Loucy (cell line): Measurements from ENCODE around the gene TMEM43.
A peak's percentile ranks its signal among the peaks of the same experiment; 100 is the strongest.
"Not testable (repeated sequence)": the region's sequence is repeated elsewhere in the genome, so short reads cannot be mapped to it uniquely, and the experiment has no call there.

Experiments used
- H2AFZ ChIP-seq: fragments of 200-600 bp; sonication (generic); 2 replicates; pipeline ENCODE4 v1.6.0; 2016; ENCODE audit warnings: antibody characterized with exemption, mild to moderate bottlenecking, low read length, moderate library complexity
- H3F3A ChIP-seq: fragments of 200-600 bp; 2 replicates; pipeline ENCODE4 v1.6.0; 2016; ENCODE audit warnings: antibody characterized with exemption, low read depth, mild to moderate bottlenecking
- H3K27me3 ChIP-seq: fragments of 200-600 bp; sonication (generic); 2 replicates; pipeline ENCODE4 v1.6.1; 2014; ENCODE audit warnings: low read length, mild to moderate bottlenecking; ENCODE audit not compliant: insufficient read depth, poor library complexity, severe bottlenecking
- H3K36me3 ChIP-seq: fragments of 200-600 bp; sonication (generic); 2 replicates; pipeline ENCODE4 v1.6.1; 2016; ENCODE audit warnings: low read length; ENCODE audit not compliant: insufficient read depth
- H3K4me1 ChIP-seq: fragments of 200-600 bp; sonication (generic); 2 replicates; pipeline ENCODE4 v1.5.1; 2014; ENCODE audit warnings: low read length, mild to moderate bottlenecking; ENCODE audit not compliant: insufficient read depth, poor library complexity, severe bottlenecking
- H3K4me2 ChIP-seq: fragments of 200-600 bp; sonication (generic); 2 replicates; pipeline ENCODE4 v1.6.0; 2014; ENCODE audit warnings: antibody characterized with exemption, low read length, low read depth, mild to moderate bottlenecking; ENCODE audit not compliant: poor library complexity, severe bottlenecking
- H3K4me3 ChIP-seq: fragments of 200-600 bp; sonication (generic); 2 replicates; pipeline ENCODE4 v1.5.1; 2014; ENCODE audit warnings: low read length, mild to moderate bottlenecking, mixed read lengths; ENCODE audit not compliant: poor library complexity, severe bottlenecking
- H3K79me2 ChIP-seq: fragments of 200-600 bp; sonication (generic); 2 replicates; pipeline ENCODE4 v1.6.1; 2014; ENCODE audit warnings: low read length; ENCODE audit not compliant: insufficient read depth
- H3K9ac ChIP-seq: fragments of 200-600 bp; sonication (generic); 2 replicates; pipeline ENCODE4 v1.6.0; 2014; ENCODE audit warnings: mild to moderate bottlenecking, low read depth, low read length, moderate library complexity; ENCODE audit not compliant: poor library complexity, severe bottlenecking
- H3K9me2 ChIP-seq: fragments of 200-600 bp; sonication (generic); replicated peaks from 2 replicates; pipeline ENCODE4 v1.6.1; 2016; ENCODE audit warnings: low read depth, low read length, mixed read lengths
- H3K9me3 ChIP-seq: fragments of 200-600 bp; sonication (generic); 2 replicates; pipeline ENCODE4 v1.6.1; 2014; ENCODE audit warnings: mild to moderate bottlenecking, antibody characterized with exemption, low read length, low read depth; ENCODE audit not compliant: insufficient read depth
- H4K20me1 ChIP-seq: fragments of 200-600 bp; sonication (generic); 2 replicates; pipeline ENCODE4 v1.6.0; 2014; ENCODE audit warnings: antibody characterized with exemption, low read length, mild to moderate bottlenecking; ENCODE audit not compliant: insufficient read depth, poor library complexity, severe bottlenecking
- EZH2phosphoT487 ChIP-seq: fragments of 200-600 bp; IDR thresholded peaks from 2 replicates; pipeline ENCODE4 v1.6.1; 2018; ENCODE audit warnings: antibody characterized with exemption, mild to moderate bottlenecking, moderate library complexity, borderline replicate concordance
- TF ChIP-seq, protein P1 (sequence below): fragments of 200-600 bp; sonication (generic); conservative IDR thresholded peaks from 2 replicates; pipeline ENCODE4 v1.5.1; 2014; ENCODE audit warnings: mild to moderate bottlenecking, antibody characterized with exemption, low read length

TMEM43 gene

GRCh38 chr3:14118400-14119381 lies 6.2 kb upstream of the TMEM43 start:
- Histone ChIP-seq H3K79me2 (peaks cover 16% of the 10 kb centered on the region), H3K36me3 (peaks cover 14% of the 10 kb centered on the region; the same call in 1 of the 2 replicates), H3K9ac (peak overlapping the region; percentile 45), H3K4me3 (peak overlapping the region; percentile 40), H3K4me2 (peak overlapping the region; percentile 64), H3K27me3 (no peaks in the 10 kb centered on the region), H3F3A (0 out of 2 replicates have a peak, but pooled peaks cover 4% of the 10 kb centered on the region), H2AFZ (no peak overlapping the region; the same call in 1 of the 2 replicates), H4K20me1 (no peaks in the 10 kb centered on the region), H3K4me1 (peaks cover 54% of the 10 kb centered on the region), H3K9me2 (no peaks in the 10 kb centered on the region), H3K9me3 (no peaks in the 10 kb centered on the region)
- no peak for TF ChIP-seq EZH2phosphoT487
- TF ChIP-seq, protein P1, sequence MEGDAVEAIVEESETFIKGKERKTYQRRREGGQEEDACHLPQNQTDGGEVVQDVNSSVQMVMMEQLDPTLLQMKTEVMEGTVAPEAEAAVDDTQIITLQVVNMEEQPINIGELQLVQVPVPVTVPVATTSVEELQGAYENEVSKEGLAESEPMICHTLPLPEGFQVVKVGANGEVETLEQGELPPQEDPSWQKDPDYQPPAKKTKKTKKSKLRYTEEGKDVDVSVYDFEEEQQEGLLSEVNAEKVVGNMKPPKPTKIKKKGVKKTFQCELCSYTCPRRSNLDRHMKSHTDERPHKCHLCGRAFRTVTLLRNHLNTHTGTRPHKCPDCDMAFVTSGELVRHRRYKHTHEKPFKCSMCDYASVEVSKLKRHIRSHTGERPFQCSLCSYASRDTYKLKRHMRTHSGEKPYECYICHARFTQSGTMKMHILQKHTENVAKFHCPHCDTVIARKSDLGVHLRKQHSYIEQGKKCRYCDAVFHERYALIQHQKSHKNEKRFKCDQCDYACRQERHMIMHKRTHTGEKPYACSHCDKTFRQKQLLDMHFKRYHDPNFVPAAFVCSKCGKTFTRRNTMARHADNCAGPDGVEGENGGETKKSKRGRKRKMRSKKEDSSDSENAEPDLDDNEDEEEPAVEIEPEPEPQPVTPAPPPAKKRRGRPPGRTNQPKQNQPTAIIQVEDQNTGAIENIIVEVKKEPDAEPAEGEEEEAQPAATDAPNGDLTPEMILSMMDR: no peak

- Histone ChIP-seq H3K9me3 (no peaks in the 10 kb centered on the region), H2AFZ (no peak overlapping the region), H3F3A (0 out of 2 replicates have a peak, but pooled peaks cover 4% of the 10 kb centered on the region), H3K27me3 (no peaks in the 10 kb centered on the region), H4K20me1 (no peaks in the 10 kb centered on the region), H3K4me3 (peak overlapping the region; percentile 40), H3K36me3 (peaks cover 14% of the 10 kb centered on the region; the same call in 1 of the 2 replicates), H3K9ac (peak overlapping the region; percentile 45), H3K9me2 (no peaks in the 10 kb centered on the region), H3K79me2 (peaks cover 23% of the 10 kb centered on the region), H3K4me2 (peak overlapping the region; percentile 64), H3K4me1 (peaks cover 58% of the 10 kb centered on the region)
- no peak for TF ChIP-seq EZH2phosphoT487
- TF ChIP-seq, protein P1: no peak
Observed at GRCh38 chr3:14119651-14120050, 5.2 kb upstream of the TMEM43 start.

DNA sequence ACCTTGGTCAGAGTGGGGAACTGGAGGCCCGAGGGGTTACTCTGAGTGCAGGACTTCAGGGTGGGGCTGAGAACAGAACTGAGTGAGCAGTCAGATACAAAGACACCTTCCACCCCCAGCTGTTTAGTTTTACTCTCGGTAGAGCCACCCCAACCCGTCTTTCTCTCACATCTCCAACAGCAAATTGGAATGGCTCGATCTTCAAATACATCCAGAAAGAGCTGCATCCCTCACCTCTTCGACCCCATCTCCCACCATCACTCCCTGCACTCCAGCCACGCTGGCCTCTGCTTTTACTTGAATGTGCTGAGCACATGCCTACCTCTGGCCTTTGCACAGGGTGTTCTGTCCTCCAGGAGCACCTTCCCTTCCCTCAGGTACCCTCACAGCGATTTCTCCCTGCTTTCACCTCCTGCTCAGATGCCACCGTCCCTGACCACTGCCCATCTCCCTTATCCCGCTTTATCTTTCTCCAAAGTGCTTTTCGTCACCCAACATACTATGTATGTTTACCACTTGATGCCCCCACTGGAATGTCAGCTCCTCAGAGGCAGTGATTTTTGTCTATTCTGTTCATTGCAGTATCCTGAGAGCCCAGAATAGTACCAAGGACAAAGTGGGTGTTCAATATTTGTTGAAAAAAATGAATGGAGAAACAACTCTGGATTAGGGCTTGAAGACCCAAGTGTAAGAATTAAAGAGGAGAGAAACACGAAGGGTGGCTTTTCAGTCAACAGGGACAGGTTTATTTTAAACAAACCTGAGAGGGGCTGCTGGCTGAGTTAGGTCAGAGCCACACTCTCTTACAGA lies 4.5 kb upstream of the TMEM43 start:
- no peaks in the 10 kb centered on the region for H3K9me2 ChIP-seq
- peaks cover 59% of the 10 kb centered on the region for H3K4me1 ChIP-seq
- H3K36me3 ChIP-seq: peaks cover 10% of the 10 kb centered on the region; the same call in 1 of the 2 replicates
- peak overlapping the region; percentile 40 for H3K4me3 ChIP-seq
- no peaks in the 10 kb centered on the region for H3K9me3 ChIP-seq
- H3K9ac ChIP-seq: peak overlapping the region; percentile 45
- no peak overlapping the region for H2AFZ ChIP-seq
- H3K27me3 ChIP-seq: no peaks in the 10 kb centered on the region
- H3K79me2 ChIP-seq: peaks cover 28% of the 10 kb centered on the region
- H3F3A ChIP-seq: 0 out of 2 replicates have a peak, but pooled peaks cover 4% of the 10 kb centered on the region
- TF ChIP-seq, protein P1: no peak
- TF ChIP-seq EZH2phosphoT487: no peak
- peaks cover under 1% of the 10 kb centered on the region for H4K20me1 ChIP-seq
- H3K4me2 ChIP-seq: peak overlapping the region; percentile 64

GRCh38 chr3:14120921-14121448 lies 3.9 kb upstream of the TMEM43 start:
- H3K9me2 ChIP-seq, H3F3A ChIP-seq, H4K20me1 ChIP-seq, H3K27me3 ChIP-seq, H3K4me3 ChIP-seq, H2AFZ ChIP-seq, H3K36me3 ChIP-seq, H3K9me3 ChIP-seq: not testable (repeated sequence)
- Histone ChIP-seq H3K4me2 (peak overlapping the region; percentile 90), H3K4me1 (peaks cover 65% of the 10 kb centered on the region), H3K79me2 (peaks cover 34% of the 10 kb centered on the region), H3K9ac (peak overlapping the region; percentile 31)
